Measurements from ENCODE around the gene ARHGEF28. TPM values are rescaled to one million over a fixed set of nuclear protein-coding genes. Genes with fewer than 3 reads are reported as not detected.

Gene ARHGEF28
- total and polyA plus RNA-seq, 5 donors, result 1.1 to 1.7 (median 1.4) TPM

GRCh38 chr5:73701566-73701965, 75.6 kb downstream of the ARHGEF28 start:
- Histone ChIP-seq H3K9me3 (ENCODE audit: control insufficient read depth, low read length) (no peaks in the 10 kb centered on the region), H3K27me3 (ENCODE audit: control insufficient read depth, insufficient read depth) (no peaks in the 10 kb centered on the region), H3K4me3 (ENCODE audit: low read length) (no peak overlapping the region), H3K27ac (ENCODE audit: low read length) (no peak overlapping the region), H3K4me1 (ENCODE audit: control insufficient read depth, insufficient read depth, low read length) (no peaks in the 10 kb centered on the region)
- intact Hi-C loops (cut with DNase I), result no loop called here
- 69% methylated on average over 3 of the region's 3 CpGs for WGBS
- ATAC-seq (no peak), DNase-seq (no peak)

- no peak for DNase-seq
- Histone ChIP-seq H3K9me3 (ENCODE audit: control insufficient read depth, low read length) (no peaks in the 10 kb centered on the region), H3K27me3 (ENCODE audit: control insufficient read depth, insufficient read depth) (no peaks in the 10 kb centered on the region), H3K4me3 (ENCODE audit: low read length) (no peak overlapping the region), H3K27ac (ENCODE audit: low read length) (no peak overlapping the region), H3K4me1 (ENCODE audit: control insufficient read depth, insufficient read depth, low read length) (peaks cover 2% of the 10 kb centered on the region)
- 74% methylated on average over 1 of the region's 1 CpG for WGBS
- no peak for ATAC-seq
- intact Hi-C loops (cut with DNase I), result no loop called here
Observed at GRCh38 chr5:73702534-73702933, 76.5 kb downstream of the ARHGEF28 start.

GRCh38 chr5:73702951-73703350, 77.0 kb downstream of the ARHGEF28 start:
- no peak overlapping the region for H3K27ac ChIP-seq (ENCODE audit: low read length)
- H3K4me3 ChIP-seq (ENCODE audit: low read length), result no peak overlapping the region
- H3K4me1 ChIP-seq (ENCODE audit: control insufficient read depth, insufficient read depth, low read length), result peaks cover 2% of the 10 kb centered on the region
- ATAC-seq (no peak), DNase-seq (no peak)
- no peaks in the 10 kb centered on the region for H3K9me3 ChIP-seq (ENCODE audit: control insufficient read depth, low read length)
- H3K27me3 ChIP-seq (ENCODE audit: control insufficient read depth, insufficient read depth), result no peaks in the 10 kb centered on the region
- intact Hi-C loops (cut with DNase I), result no loop called here

- no peak overlapping the region for H3K27ac ChIP-seq (ENCODE audit: low read length)
- H3K27me3 ChIP-seq (ENCODE audit: control insufficient read depth, insufficient read depth), result no peaks in the 10 kb centered on the region
- H3K9me3 ChIP-seq (ENCODE audit: control insufficient read depth, low read length), result peaks cover 2% of the 10 kb centered on the region
- ATAC-seq, result no peak
- intact Hi-C loops (cut with DNase I), result no loop called here
- H3K4me3 ChIP-seq (ENCODE audit: low read length), result no peak overlapping the region
- no peak for DNase-seq
- H3K4me1 ChIP-seq (ENCODE audit: control insufficient read depth, insufficient read depth, low read length), result peaks cover 2% of the 10 kb centered on the region
Observed at GRCh38 chr5:73705364-73705763, 79.4 kb downstream of the ARHGEF28 start.

GRCh38 chr5:73706963-73707362, 81.0 kb downstream of the ARHGEF28 start:
- Histone ChIP-seq H3K4me1 (ENCODE audit: control insufficient read depth, insufficient read depth, low read length) (peaks cover 2% of the 10 kb centered on the region), H3K9me3 (ENCODE audit: control insufficient read depth, low read length) (peaks cover 2% of the 10 kb centered on the region), H3K27ac (ENCODE audit: low read length) (no peak overlapping the region), H3K27me3 (ENCODE audit: control insufficient read depth, insufficient read depth) (no peaks in the 10 kb centered on the region), H3K4me3 (ENCODE audit: low read length) (no peak overlapping the region)
- WGBS, result 63% methylated on average over 5 of the region's 5 CpGs
- intact Hi-C loops (cut with DNase I), result no loop called here
- ATAC-seq, result no peak
- no peak for DNase-seq

GRCh38 chr5:73709536-73710129, 83.6 kb downstream of the ARHGEF28 start:
- H3K27ac ChIP-seq (ENCODE audit: low read length), result no peak overlapping the region
- ATAC-seq (no peak), DNase-seq (no peak)
- H3K4me3 ChIP-seq (ENCODE audit: low read length), result no peak overlapping the region
- no peaks in the 10 kb centered on the region for H3K27me3 ChIP-seq (ENCODE audit: control insufficient read depth, insufficient read depth)
- peaks cover 2% of the 10 kb centered on the region for H3K9me3 ChIP-seq (ENCODE audit: control insufficient read depth, low read length)
- WGBS, result 97% methylated on average over 5 of the region's 5 CpGs
- peaks cover 2% of the 10 kb centered on the region for H3K4me1 ChIP-seq (ENCODE audit: control insufficient read depth, insufficient read depth, low read length)
- intact Hi-C loops (cut with DNase I), result no loop called here

- no peaks in the 10 kb centered on the region for H3K9me3 ChIP-seq (ENCODE audit: control insufficient read depth, low read length)
- no peaks in the 10 kb centered on the region for H3K27me3 ChIP-seq (ENCODE audit: control insufficient read depth, insufficient read depth)
- no peak overlapping the region for H3K27ac ChIP-seq (ENCODE audit: low read length)
- peaks cover 1% of the 10 kb centered on the region for H3K4me1 ChIP-seq (ENCODE audit: control insufficient read depth, insufficient read depth, low read length)
- ATAC-seq, result no peak
- DNase-seq, result no peak
- no peak overlapping the region for H3K4me3 ChIP-seq (ENCODE audit: low read length)
- WGBS, result 96% methylated on average over 3 of the region's 3 CpGs
- intact Hi-C loops (cut with DNase I), result no loop called here
Observed at GRCh38 chr5:73716284-73716808, 90.3 kb downstream of the ARHGEF28 start.

GRCh38 chr5:73718762-73719161, 92.8 kb downstream of the ARHGEF28 start:
- DNase-seq (no peak), ATAC-seq (no peak)
- Histone ChIP-seq H3K27me3 (ENCODE audit: control insufficient read depth, insufficient read depth) (no peaks in the 10 kb centered on the region), H3K4me1 (ENCODE audit: control insufficient read depth, insufficient read depth, low read length) (peaks cover 1% of the 10 kb centered on the region), H3K4me3 (ENCODE audit: low read length) (no peak overlapping the region), H3K9me3 (ENCODE audit: control insufficient read depth, low read length) (no peaks in the 10 kb centered on the region), H3K27ac (ENCODE audit: low read length) (no peak overlapping the region)
- intact Hi-C loops (cut with DNase I), result no loop called here
- WGBS, result 92% methylated on average over 3 of the region's 3 CpGs

- DNase-seq, result no peak
- H3K4me1 ChIP-seq (ENCODE audit: control insufficient read depth, insufficient read depth, low read length), result peaks cover 1% of the 10 kb centered on the region
- intact Hi-C loops (cut with DNase I), result no loop called here
- H3K9me3 ChIP-seq (ENCODE audit: control insufficient read depth, low read length), result no peaks in the 10 kb centered on the region
- no peak overlapping the region for H3K27ac ChIP-seq (ENCODE audit: low read length)
- no peaks in the 10 kb centered on the region for H3K27me3 ChIP-seq (ENCODE audit: control insufficient read depth, insufficient read depth)
- WGBS, result 81% methylated on average over 3 of the region's 3 CpGs
- ATAC-seq, result no peak
- no peak overlapping the region for H3K4me3 ChIP-seq (ENCODE audit: low read length)
Observed at GRCh38 chr5:73719632-73720031, 93.6 kb downstream of the ARHGEF28 start.

GRCh38 chr5:73722231-73722630, 96.2 kb downstream of the ARHGEF28 start:
- no peak overlapping the region for H3K27ac ChIP-seq (ENCODE audit: low read length)

GRCh38 chr5:73726071-73726470, 100.1 kb downstream of the ARHGEF28 start:
- intact Hi-C loops (cut with DNase I), result no loop called here
- Histone ChIP-seq H3K9me3 (ENCODE audit: control insufficient read depth, low read length) (no peaks in the 10 kb centered on the region), H3K4me1 (ENCODE audit: control insufficient read depth, insufficient read depth, low read length) (peaks cover 5% of the 10 kb centered on the region), H3K27me3 (ENCODE audit: control insufficient read depth, insufficient read depth) (no peaks in the 10 kb centered on the region), H3K27ac (ENCODE audit: low read length) (no peak overlapping the region), H3K4me3 (ENCODE audit: low read length) (no peak overlapping the region)
- no peak for ATAC-seq
- no peak for DNase-seq

More at GRCh38 chr5:73722231-73722630, 96.2 kb downstream of the ARHGEF28 start:
- no peak for DNase-seq
- intact Hi-C loops (cut with DNase I), result no loop called here
- H3K4me3 ChIP-seq (ENCODE audit: low read length), result no peak overlapping the region
- no peaks in the 10 kb centered on the region for H3K27me3 ChIP-seq (ENCODE audit: control insufficient read depth, insufficient read depth)
- no peaks in the 10 kb centered on the region for H3K9me3 ChIP-seq (ENCODE audit: control insufficient read depth, low read length)
- ATAC-seq, result no peak
- H3K4me1 ChIP-seq (ENCODE audit: control insufficient read depth, insufficient read depth, low read length), result peaks cover 1% of the 10 kb centered on the region
- WGBS, result 42% methylated on average over 1 of the region's 1 CpG

Data from right cardiac atrium (tissue), 5 donors.